ENCODE results near the gene PDE4B. TPM values are rescaled to one million over a fixed set of nuclear protein-coding genes. Genes with fewer than 3 reads are reported as not detected.

Gene PDE4B
- total RNA-seq, 1 donor from 2014 or later = 29.0 TPM

DNA sequence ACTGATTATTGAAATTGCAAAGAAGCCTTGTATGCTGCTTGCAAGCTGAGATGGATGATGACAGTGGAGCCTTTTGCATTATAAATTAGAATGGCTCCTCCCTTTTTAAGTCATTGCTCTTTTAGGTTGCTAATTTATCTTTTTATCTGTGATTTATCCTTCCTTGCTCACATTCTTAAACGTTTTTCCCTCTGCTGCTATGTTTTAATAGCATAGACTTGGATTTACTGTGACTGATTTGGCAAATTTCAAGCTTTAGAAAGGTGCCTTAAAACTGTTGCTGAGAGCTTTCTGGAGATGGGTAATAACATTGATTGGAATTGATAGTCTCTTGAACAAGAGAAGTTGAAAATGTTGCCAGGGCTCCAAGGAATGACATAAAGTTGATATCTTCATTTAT lies 427.8 kb downstream of the PDE4B start:
- intact Hi-C loops (cut with DNase I) = no loop called here
- no peak for DNase-seq (ENCODE audit: extremely low spot score in 2 of 2)
- no peaks in the 10 kb centered on the region for H3K9me3 ChIP-seq
- no peaks in the 10 kb centered on the region for H3K36me3 ChIP-seq
- H3K27ac ChIP-seq = no peak overlapping the region
- H3K4me1 ChIP-seq = no peaks in the 10 kb centered on the region
- H3K4me3 ChIP-seq = no peak overlapping the region
- H3K27me3 ChIP-seq = no peaks in the 10 kb centered on the region
- TF ChIP-seq POLR2A (IDR thresholded peaks at IDR 0.05) (no peak), POLR2AphosphoS5 (IDR thresholded peaks at IDR 0.05; ENCODE audit: insufficient read depth in 1 of 2, low read depth in 1 of 2) (no peak)
- TF ChIP-seq, protein P1, sequence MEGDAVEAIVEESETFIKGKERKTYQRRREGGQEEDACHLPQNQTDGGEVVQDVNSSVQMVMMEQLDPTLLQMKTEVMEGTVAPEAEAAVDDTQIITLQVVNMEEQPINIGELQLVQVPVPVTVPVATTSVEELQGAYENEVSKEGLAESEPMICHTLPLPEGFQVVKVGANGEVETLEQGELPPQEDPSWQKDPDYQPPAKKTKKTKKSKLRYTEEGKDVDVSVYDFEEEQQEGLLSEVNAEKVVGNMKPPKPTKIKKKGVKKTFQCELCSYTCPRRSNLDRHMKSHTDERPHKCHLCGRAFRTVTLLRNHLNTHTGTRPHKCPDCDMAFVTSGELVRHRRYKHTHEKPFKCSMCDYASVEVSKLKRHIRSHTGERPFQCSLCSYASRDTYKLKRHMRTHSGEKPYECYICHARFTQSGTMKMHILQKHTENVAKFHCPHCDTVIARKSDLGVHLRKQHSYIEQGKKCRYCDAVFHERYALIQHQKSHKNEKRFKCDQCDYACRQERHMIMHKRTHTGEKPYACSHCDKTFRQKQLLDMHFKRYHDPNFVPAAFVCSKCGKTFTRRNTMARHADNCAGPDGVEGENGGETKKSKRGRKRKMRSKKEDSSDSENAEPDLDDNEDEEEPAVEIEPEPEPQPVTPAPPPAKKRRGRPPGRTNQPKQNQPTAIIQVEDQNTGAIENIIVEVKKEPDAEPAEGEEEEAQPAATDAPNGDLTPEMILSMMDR (IDR thresholded peaks at IDR 0.05) = no peak

DNA sequence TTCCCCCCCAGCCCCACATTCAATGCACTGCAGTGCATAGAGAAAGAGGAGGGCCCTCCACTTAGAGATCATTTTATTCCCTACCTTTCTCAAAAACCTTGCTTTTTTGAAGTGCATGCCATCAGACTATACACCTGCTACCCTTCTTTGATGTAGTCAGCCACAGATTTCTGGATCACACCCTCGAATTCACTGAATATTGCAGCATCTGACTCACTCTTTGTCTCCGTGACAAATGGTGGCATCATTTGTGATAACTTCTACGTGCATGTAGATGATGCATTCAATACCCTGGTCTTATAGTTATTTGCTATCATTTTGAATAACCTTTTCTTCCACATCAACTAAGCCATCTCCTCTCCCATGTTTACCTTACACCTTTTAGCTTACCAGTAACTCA lies 431.0 kb downstream of the PDE4B start:
- Histone ChIP-seq H3K9me3 (no peaks in the 10 kb centered on the region), H3K36me3 (no peaks in the 10 kb centered on the region), H3K27ac (no peak overlapping the region), H3K4me1 (no peaks in the 10 kb centered on the region), H3K27me3 (no peaks in the 10 kb centered on the region), H3K4me3 (no peak overlapping the region)
- TF ChIP-seq, protein P1 (IDR thresholded peaks at IDR 0.05) = no peak
- TF ChIP-seq POLR2AphosphoS5 (IDR thresholded peaks at IDR 0.05; ENCODE audit: insufficient read depth in 1 of 2, low read depth in 1 of 2) (no peak), POLR2A (IDR thresholded peaks at IDR 0.05) (no peak)
- intact Hi-C loops (cut with DNase I) = no loop called here
- DNase-seq (ENCODE audit: extremely low spot score in 2 of 2) = no peak

DNA sequence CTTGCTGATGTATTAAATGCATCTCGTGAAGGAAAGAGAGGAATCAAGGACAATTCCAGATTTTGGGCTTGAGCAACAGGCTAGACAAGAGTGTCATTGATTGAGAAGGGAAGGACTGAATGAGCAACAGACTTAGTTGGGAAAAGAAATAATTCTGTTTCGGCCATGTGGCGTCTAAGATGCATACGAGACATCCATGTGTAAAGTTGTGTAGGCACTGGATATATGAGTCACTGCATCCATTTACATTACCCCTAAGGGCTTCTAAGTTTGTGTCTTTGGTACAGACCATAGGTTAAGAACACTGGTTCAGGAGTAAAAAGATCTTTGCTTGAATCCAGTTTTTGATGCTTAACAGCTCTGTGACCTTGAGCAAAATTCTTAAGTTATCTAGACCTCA lies 434.3 kb downstream of the PDE4B start:
- no peak for DNase-seq (ENCODE audit: extremely low spot score in 2 of 2)
- H3K4me1 ChIP-seq = no peaks in the 10 kb centered on the region
- TF ChIP-seq POLR2A (IDR thresholded peaks at IDR 0.05) = no peak
- H3K27ac ChIP-seq = no peak overlapping the region
- intact Hi-C loops (cut with DNase I) = no loop called here
- H3K4me3 ChIP-seq = no peak overlapping the region
- no peaks in the 10 kb centered on the region for H3K9me3 ChIP-seq
- H3K27me3 ChIP-seq = no peaks in the 10 kb centered on the region
- H3K36me3 ChIP-seq = no peaks in the 10 kb centered on the region

DNA sequence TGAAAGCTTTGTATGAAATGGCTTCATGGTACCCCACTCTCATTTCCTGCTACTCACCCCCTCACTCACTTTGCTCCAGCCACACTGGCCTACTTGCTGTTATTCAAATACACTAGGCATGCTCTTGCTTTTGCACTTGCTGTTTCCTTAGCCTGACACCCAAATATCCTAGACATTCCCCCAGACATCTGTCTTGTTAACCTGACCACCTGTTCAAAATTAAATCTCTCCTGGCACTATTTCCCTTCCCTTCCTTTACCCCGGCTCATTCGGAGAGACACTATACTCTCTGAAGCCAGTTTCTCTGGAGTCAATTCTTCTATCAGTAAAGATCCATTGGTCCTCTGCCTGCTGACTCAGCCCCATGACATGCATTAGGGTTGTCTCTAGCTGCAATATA lies 435.3 kb downstream of the PDE4B start:
- Histone ChIP-seq H3K27ac (no peak overlapping the region), H3K4me3 (no peak overlapping the region), H3K36me3 (no peaks in the 10 kb centered on the region), H3K4me1 (no peaks in the 10 kb centered on the region), H3K27me3 (no peaks in the 10 kb centered on the region), H3K9me3 (no peaks in the 10 kb centered on the region)
- DNase-seq (ENCODE audit: extremely low spot score in 2 of 2) = no peak
- intact Hi-C loops (cut with DNase I) = no loop called here
- TF ChIP-seq POLR2AphosphoS5 (IDR thresholded peaks at IDR 0.05; ENCODE audit: insufficient read depth in 1 of 2, low read depth in 1 of 2) (no peak), POLR2A (IDR thresholded peaks at IDR 0.05) (no peak)
- TF ChIP-seq, protein P1 (IDR thresholded peaks at IDR 0.05) = no peak

DNA sequence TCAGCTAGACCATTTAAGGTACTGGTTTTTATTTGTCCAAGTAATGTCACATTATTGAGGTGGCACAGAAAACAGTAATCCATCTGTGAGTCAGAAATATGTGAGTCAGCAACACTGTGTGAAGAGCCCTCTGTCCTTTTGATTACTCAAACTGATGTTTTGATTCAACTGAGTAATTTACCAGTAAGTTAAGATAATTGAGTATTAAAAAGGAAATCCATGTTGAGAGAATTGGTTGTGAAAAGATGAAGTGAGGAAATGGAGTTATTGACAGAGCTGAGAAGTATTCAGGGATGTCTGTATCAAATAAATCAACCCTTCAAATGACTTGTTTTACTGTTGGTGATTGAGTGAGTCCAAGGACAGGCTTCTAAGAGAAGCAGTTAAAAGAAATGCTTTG lies 438.5 kb downstream of the PDE4B start:
- no peak for DNase-seq (ENCODE audit: extremely low spot score in 2 of 2)
- no peaks in the 10 kb centered on the region for H3K9me3 ChIP-seq
- intact Hi-C loops (cut with DNase I) = no loop called here
- TF ChIP-seq POLR2A (IDR thresholded peaks at IDR 0.05) (no peak), POLR2AphosphoS5 (IDR thresholded peaks at IDR 0.05; ENCODE audit: insufficient read depth in 1 of 2, low read depth in 1 of 2) (no peak)
- TF ChIP-seq, protein P1 (IDR thresholded peaks at IDR 0.05) = no peak
- H3K27me3 ChIP-seq = no peaks in the 10 kb centered on the region
- H3K27ac ChIP-seq = no peak overlapping the region
- no peak overlapping the region for H3K4me3 ChIP-seq
- no peaks in the 10 kb centered on the region for H3K4me1 ChIP-seq
- H3K36me3 ChIP-seq = no peaks in the 10 kb centered on the region

Measured in vagina (tissue), 2 donors.